Vein endothelial cell (primary cell): Measurements from ENCODE around the gene MCHR2. TPM values are rescaled to one million over a fixed set of nuclear protein-coding genes. Genes with fewer than 3 reads are reported as not detected.

Source experiments
- total RNA-seq: library from RNA; depleted of rRNA; stranded (reverse); fragments of >200 nt; gene quantifications from 2 replicates; pipeline ENCODE4 v1.2.3, GENCODE V29; 2012

Gene MCHR2, protein sequence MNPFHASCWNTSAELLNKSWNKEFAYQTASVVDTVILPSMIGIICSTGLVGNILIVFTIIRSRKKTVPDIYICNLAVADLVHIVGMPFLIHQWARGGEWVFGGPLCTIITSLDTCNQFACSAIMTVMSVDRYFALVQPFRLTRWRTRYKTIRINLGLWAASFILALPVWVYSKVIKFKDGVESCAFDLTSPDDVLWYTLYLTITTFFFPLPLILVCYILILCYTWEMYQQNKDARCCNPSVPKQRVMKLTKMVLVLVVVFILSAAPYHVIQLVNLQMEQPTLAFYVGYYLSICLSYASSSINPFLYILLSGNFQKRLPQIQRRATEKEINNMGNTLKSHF
- not detected in 2 replicates for total RNA-seq

DNA sequence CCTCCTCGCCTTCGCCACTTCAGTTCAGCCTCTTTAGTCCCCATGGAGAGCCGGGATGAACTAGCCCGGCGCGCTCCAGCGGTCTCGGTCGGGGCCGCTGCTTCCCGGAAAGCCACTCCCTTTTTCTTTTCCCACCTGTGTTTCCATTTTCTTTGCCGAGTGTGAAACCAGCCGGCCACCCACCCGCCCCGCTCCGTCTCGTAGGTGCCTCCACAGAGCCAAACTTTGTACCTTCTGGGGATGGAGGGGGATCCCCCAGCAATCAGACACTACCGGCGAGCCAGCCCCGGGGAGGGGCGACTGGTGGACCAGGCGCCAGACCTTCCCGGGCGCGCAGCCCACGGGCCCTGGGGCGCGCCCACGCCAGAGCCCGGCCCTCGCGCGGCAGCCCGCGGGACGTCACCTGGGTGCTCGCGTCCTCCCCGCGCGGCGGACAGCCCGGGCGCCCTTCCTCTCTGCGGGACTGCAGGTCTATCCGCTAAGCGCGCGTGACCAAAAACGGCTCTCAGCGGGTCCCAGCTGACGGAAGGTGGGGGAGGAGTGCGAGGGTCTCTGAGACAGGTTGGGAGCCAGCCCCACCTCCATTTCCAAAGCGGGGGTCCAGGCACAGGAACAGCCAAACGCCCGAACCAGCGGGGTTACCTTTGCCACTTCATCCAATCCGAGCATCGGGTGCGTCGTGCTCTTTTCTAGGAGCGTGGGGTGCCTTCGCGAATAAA lies at the start of gene MCHR2:
MCHR2 (minus strand) TSS at position 691 of the 719 bp plus-strand sequence. CDS start 38,076 bp downstream, outside the sequence.

